A204.1 (cell line): ENCODE data around the gene E2F1.

ENCODE experiments used
- FAIRE-seq: peaks from 2 replicates; lab custom pipeline; 2012; peaks lifted over from hg19 to GRCh38; lab: Jason Lieb, UNC

The E2F1 gene

GRCh38 chr20:33687370-33687915, 1.3 kb upstream of the E2F1 start:
- FAIRE-seq, result no peak

- no peak for FAIRE-seq
These were observed 790 bp upstream of the E2F1 start for GRCh38 chr20:33686984-33687366.

- no peak for FAIRE-seq
These were observed 671 bp downstream of the E2F1 start for GRCh38 chr20:33685328-33686099.

GRCh38 chr20:33684533-33685327, 1.5 kb downstream of the E2F1 start:
- FAIRE-seq, result no peak

GRCh38 chr20:33681728-33682353, 4.3 kb downstream of the E2F1 start:
- no peak for FAIRE-seq

- no peak for FAIRE-seq
These were observed 4.9 kb downstream of the E2F1 start for GRCh38 chr20:33681288-33681687.

- no peak for FAIRE-seq
These were observed 5.5 kb downstream of the E2F1 start for GRCh38 chr20:33680686-33681085.

- FAIRE-seq, result no peak
These were observed 6.3 kb downstream of the E2F1 start for GRCh38 chr20:33679758-33680485.

- no peak for FAIRE-seq
These were observed 8.0 kb downstream of the E2F1 start for GRCh38 chr20:33677991-33678702.

- FAIRE-seq, result no peak
These were observed 9.2 kb downstream of the E2F1 start for GRCh38 chr20:33676652-33677645.

- FAIRE-seq, result no peak
These were observed 10.1 kb downstream of the E2F1 start for GRCh38 chr20:33676121-33676520.

- FAIRE-seq, result no peak
These were observed 10.8 kb downstream of the E2F1 start for GRCh38 chr20:33675136-33675959.

GRCh38 chr20:33674294-33675135, 11.7 kb downstream of the E2F1 start, which contains the start of gene NECAB3:
Gene NECAB3 (minus strand): TSS chr20:33674428. CDS start chr20:33674352, 76 bp downstream.
- no peak for FAIRE-seq

- no peak for FAIRE-seq
These were observed 12.5 kb downstream of the E2F1 start for GRCh38 chr20:33673410-33674293.

GRCh38 chr20:33673114-33673409, 13.1 kb downstream of the E2F1 start:
- no peak for FAIRE-seq

- no peak for FAIRE-seq
These were observed 13.6 kb downstream of the E2F1 start for GRCh38 chr20:33672426-33673113.
